ENCODE results near the gene TMEM170B.

The TMEM170B gene

GRCh38 chr6:11589261-11589660, 51.7 kb downstream of the TMEM170B start:
- FAIRE-seq = no peak

- no peak for FAIRE-seq
Measured at GRCh38 chr6:11592294-11592906, 54.9 kb downstream of the TMEM170B start.

- no peak for FAIRE-seq
Measured at GRCh38 chr6:11593096-11593495, 55.5 kb downstream of the TMEM170B start.

- FAIRE-seq = no peak
Measured at GRCh38 chr6:11595903-11596302, 58.4 kb downstream of the TMEM170B start.

- no peak for FAIRE-seq
Measured at GRCh38 chr6:11596640-11597237, 59.2 kb downstream of the TMEM170B start.

- no peak for FAIRE-seq
Measured at GRCh38 chr6:11598687-11599086, 61.1 kb downstream of the TMEM170B start.

- no peak for FAIRE-seq
Measured at GRCh38 chr6:11600251-11600650, 62.7 kb downstream of the TMEM170B start.

- FAIRE-seq = no peak
Measured at GRCh38 chr6:11601776-11602605, 64.4 kb downstream of the TMEM170B start.

- FAIRE-seq = no peak
Measured at GRCh38 chr6:11604215-11604614, 66.7 kb downstream of the TMEM170B start.

- FAIRE-seq = no peak
Measured at GRCh38 chr6:11604836-11605506, 67.4 kb downstream of the TMEM170B start.

GRCh38 chr6:11605507-11605905, 68.0 kb downstream of the TMEM170B start:
- no peak for FAIRE-seq

GRCh38 chr6:11606332-11606731, 68.8 kb downstream of the TMEM170B start:
- no peak for FAIRE-seq

- no peak for FAIRE-seq
Measured at GRCh38 chr6:11607383-11607782, 69.8 kb downstream of the TMEM170B start.

- no peak for FAIRE-seq
Measured at GRCh38 chr6:11608600-11609323, 71.2 kb downstream of the TMEM170B start.

- no peak for FAIRE-seq
Measured at GRCh38 chr6:11609324-11610071, 71.9 kb downstream of the TMEM170B start.

- no peak for FAIRE-seq
Measured at GRCh38 chr6:11613336-11613735, 75.8 kb downstream of the TMEM170B start.

- FAIRE-seq = no peak
Measured at GRCh38 chr6:11613858-11614257, 76.3 kb downstream of the TMEM170B start.

GRCh38 chr6:11614534-11615213, 77.1 kb downstream of the TMEM170B start:
- FAIRE-seq = no peak

- FAIRE-seq = no peak
Measured at GRCh38 chr6:11615214-11615602, 77.7 kb downstream of the TMEM170B start.

- no peak for FAIRE-seq
Measured at GRCh38 chr6:11616200-11616611, 78.7 kb downstream of the TMEM170B start.

- no peak for FAIRE-seq
Measured at GRCh38 chr6:11618533-11618932, 81.0 kb downstream of the TMEM170B start.

Measured in G401.6 (cell line).